Hematopoietic multipotent progenitor cell treated with erythropoietin and hydrocortisone succinate and interleukin-3 and kit ligand, for 8 days (in vitro differentiated cells): ENCODE data around the gene STIM1.

Experiments
- DNase-seq: peaks from one replicate; pipeline ENCODE4 v3.0.0-alpha.2; 2015

Gene STIM1

GRCh38 chr11:3925513-3925912 is 70.0 kb downstream of the STIM1 start:
- DNase-seq = no peak

GRCh38 chr11:3926458-3927095 is 71.1 kb downstream of the STIM1 start:
- DNase-seq = no peak

DNA sequence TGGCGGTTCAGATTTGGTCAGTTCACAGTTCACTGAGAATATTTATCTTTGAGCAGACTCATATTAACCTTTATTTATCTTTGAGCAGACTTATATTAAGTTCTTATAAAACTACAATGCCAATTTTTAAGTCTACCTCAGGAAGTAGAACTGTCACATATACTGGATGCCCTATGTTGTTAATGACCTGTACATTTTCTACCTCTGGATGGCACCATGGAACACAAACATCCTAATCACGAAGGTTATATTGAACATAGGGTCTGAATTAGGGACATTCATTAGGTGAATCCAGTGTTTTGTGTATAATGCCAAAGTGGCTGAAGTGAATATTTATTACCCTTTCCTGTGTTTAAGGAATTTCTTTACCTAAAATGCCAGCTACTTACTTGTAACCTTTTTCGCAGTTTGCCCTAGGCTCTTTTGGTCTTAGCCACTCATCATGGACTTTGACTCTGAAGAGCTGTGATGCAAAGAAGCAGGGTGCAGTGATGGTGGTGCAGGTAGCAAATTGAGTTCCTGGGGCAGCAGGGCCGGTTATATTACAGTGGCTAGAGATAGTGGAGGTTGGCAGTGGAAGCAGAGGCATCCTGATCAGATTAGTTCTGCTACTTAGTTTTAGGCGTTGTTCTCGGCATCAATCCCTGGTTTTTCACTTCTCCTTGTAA is 71.8 kb downstream of the STIM1 start:
- no peak for DNase-seq

GRCh38 chr11:3929232-3929631 is 73.8 kb downstream of the STIM1 start:
- no peak for DNase-seq

GRCh38 chr11:3929649-3930048 is 74.2 kb downstream of the STIM1 start:
- no peak for DNase-seq

- DNase-seq = no peak
Observed at GRCh38 chr11:3932698-3933097, 77.2 kb downstream of the STIM1 start.

DNA sequence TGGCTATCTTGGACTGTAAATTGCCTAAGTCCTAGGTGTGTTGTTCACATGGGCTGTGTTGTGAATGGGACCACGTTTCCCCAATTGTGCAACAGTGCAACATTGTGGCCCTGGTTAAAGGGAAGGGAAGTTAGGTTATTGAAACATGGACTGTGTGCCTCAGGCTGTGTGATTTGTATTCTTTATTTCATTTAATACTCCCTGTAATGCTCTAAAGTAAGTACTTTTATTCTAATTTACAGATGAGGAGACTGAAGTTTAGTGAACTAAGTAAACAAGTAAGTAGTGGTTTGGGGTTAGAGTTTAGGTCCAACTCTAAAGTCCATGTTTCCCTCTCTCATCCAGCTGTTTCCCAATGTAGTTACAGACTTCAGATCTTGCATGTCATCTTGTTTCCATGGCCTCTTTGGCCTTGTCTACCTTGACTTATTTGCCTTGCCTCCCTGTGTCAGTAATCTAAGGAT is 77.7 kb downstream of the STIM1 start:
- DNase-seq = no peak

DNA sequence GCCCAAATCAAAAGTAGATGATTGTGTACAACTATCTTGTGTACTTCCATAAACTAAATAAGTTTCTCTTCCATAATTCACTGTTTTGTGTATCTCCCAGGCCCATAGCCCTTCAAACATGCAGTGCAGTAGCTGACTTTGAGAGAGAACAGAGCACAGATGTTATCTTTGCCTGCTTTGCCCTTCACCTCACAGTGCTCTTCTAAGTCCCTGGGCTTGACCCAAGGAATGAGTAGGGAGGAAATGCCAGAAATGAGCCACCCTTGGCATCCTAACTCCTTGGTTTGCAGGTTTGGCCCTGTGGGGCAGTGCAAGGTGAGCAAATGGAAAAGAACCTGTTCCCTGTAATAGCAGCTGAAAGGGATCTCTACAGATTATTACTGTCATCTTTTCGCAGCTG is 79.2 kb downstream of the STIM1 start:
- no peak for DNase-seq

GRCh38 chr11:3936517-3936916 is 81.1 kb downstream of the STIM1 start:
- DNase-seq = no peak

DNA sequence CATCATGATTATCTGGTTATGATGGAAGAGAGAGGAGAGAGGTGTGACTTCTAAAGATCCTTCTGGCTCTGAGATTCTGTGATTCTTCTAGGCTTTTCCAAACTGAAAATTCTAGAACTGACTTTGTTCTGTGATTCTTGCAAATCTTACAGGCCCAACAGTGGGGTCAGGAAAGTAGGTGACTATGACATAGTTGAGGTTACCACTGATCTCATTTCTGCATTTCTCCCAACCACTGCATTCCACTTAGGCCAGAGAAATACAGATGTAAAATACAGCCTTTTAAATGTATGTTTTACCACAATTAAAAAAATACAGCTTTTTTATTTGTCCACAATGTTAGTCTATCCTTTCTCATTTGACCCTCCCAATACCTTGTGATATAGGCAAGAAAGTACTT is 83.7 kb downstream of the STIM1 start:
- no peak for DNase-seq

- DNase-seq = no peak
Observed at GRCh38 chr11:3939651-3940190, 84.3 kb downstream of the STIM1 start.

DNA sequence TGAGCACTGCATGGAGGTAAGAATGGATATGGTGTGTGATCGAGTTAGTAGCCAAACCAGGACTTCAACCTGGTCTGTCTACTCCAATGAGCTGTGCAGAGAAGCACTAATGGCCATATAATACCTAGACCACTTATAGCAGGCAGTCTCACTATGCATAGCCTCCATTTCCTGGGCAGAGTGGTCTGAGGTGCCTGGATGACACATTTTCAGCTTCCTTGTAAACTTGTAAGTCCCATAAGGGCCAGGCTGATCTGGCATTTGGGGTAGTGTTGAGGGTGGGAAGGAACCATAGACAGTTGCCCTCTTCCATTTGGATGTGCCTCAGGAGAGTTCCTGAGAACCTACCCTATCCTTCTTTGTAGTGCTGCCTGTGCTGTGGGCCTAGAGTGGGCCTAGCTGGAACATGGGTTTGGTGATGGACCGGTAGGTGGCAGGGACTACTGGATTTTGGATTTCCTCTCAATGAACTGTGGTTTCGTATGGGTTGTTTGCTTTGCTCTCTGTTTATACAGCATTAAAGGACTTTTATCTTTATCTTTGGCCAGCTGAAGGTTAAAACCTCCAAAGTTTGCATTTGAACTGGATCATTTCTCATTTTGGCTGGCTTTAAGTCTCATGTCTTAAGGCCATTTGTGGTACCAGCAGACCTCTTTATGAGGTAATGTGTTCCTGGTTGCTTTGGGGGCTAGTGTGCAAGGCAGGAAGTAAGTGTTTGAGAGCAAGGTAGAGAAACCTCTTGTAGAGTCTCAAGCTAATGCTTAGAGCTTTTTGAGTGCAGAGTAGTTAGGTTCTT is 86.9 kb downstream of the STIM1 start:
- DNase-seq = no peak

GRCh38 chr11:3942956-3943497 is 87.6 kb downstream of the STIM1 start:
- DNase-seq = peak; percentile 21

- DNase-seq = no peak
Observed at GRCh38 chr11:3944198-3944597, 88.7 kb downstream of the STIM1 start.

- no peak for DNase-seq
Observed at GRCh38 chr11:3946455-3947017, 91.1 kb downstream of the STIM1 start.

GRCh38 chr11:3947061-3947460 is 91.6 kb downstream of the STIM1 start:
- DNase-seq = peak; percentile 24

GRCh38 chr11:3949125-3949524 is 93.7 kb downstream of the STIM1 start:
- peak; percentile 44 for DNase-seq

- DNase-seq = peak; percentile 82
Observed at GRCh38 chr11:3950996-3951660, 95.7 kb downstream of the STIM1 start.

DNA sequence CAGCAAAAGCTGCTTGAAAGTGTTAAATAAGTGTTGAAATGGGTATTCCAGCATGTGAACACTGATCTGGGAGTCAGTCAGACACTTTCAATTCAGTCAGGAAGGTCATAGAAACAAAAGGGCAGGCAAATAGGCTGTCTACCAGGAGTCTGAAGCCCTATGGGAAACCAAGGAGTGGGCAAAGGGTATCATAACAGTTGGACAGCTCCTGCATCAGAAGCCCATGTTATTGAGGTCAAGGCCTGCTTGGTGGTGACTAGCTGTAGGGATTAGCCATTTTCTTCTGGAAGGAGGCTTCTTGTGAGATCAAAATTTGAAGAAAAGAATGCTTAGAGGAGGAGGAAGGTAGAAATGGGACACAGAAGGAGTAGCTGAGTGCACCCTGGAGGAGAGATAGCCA is 97.3 kb downstream of the STIM1 start:
- DNase-seq = no peak

- DNase-seq = no peak
Observed at GRCh38 chr11:3953327-3953726, 97.9 kb downstream of the STIM1 start.

DNA sequence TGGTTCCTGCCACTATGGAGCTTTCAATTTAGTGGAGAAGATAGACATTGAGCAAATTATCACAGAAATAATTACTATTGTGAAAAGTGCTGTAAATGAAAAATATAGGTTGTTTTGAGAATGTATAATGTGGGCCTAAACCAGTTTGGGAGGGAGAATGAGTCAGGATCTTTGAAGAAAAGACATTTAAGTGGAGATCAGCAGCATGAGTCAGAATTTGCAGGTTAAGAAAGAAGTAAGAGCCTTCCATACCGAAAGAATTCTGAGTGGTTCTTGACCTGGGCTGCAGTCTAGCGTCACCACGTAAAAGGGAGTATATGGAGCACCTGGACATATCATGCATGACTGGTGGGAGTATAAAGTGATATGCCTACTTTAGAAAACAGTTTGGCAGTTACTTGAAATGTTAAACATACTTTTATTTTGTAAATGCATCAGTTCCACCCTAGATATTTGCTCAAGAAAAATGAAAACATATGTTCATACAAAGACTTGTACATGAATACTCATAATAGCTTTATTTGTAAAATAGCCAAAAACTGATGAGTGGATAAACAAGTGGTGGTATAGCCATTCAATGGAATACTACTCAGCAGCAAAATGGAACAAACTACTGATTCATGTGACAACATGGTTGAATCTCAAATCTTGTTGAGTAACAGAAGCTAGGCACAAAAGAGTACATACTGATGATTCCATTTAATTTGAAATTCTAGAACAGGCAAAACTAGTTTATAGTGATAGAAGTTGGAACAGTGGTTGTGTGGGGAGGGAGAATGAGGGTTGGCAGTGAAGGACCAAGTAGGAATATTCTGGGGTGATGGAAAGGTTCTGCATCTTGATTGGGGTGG is 99.2 kb downstream of the STIM1 start:
- DNase-seq = no peak

DNA sequence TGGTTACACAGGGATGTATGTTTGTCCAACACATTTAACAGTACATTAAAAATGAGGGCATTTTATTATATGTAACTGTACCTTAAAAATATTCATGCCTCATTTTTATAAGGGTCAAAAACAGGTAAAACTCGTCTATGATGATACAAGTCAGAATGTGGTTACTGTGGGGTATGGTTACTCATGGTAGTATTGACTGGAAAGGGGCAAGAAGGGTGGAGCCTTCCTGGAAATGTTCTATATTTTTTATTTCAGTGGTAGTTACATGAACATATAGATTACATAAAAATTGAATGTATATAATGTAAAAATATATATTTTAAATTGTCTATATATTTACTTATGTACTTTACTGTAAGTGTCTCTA is 99.8 kb downstream of the STIM1 start:
- no peak for DNase-seq
